AG09319 (cell line): ENCODE data around the gene LTA4H.

Source experiments
- DNase-seq: peaks from one replicate; pipeline ENCODE4 v3.0.0-alpha.2; 2010; ENCODE audit warnings: low read depth; ENCODE audit errors: extremely low read depth
- TF ChIP-seq, protein P1 (sequence below): IDR thresholded peaks from 2 replicates; pipeline ENCODE4 v1.5.1; 2011; ENCODE audit warnings: low read depth, mild to moderate bottlenecking, inconsistent platforms, low read length, moderate library complexity

LTA4H gene

GRCh38 chr12:96056646-96057455, 21.5 kb upstream of the LTA4H start:
- no peak for DNase-seq
- TF ChIP-seq, protein P1, sequence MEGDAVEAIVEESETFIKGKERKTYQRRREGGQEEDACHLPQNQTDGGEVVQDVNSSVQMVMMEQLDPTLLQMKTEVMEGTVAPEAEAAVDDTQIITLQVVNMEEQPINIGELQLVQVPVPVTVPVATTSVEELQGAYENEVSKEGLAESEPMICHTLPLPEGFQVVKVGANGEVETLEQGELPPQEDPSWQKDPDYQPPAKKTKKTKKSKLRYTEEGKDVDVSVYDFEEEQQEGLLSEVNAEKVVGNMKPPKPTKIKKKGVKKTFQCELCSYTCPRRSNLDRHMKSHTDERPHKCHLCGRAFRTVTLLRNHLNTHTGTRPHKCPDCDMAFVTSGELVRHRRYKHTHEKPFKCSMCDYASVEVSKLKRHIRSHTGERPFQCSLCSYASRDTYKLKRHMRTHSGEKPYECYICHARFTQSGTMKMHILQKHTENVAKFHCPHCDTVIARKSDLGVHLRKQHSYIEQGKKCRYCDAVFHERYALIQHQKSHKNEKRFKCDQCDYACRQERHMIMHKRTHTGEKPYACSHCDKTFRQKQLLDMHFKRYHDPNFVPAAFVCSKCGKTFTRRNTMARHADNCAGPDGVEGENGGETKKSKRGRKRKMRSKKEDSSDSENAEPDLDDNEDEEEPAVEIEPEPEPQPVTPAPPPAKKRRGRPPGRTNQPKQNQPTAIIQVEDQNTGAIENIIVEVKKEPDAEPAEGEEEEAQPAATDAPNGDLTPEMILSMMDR = no peak

GRCh38 chr12:96054244-96054610, 18.8 kb upstream of the LTA4H start:
- DNase-seq = no peak
- TF ChIP-seq, protein P1 = no peak

DNA sequence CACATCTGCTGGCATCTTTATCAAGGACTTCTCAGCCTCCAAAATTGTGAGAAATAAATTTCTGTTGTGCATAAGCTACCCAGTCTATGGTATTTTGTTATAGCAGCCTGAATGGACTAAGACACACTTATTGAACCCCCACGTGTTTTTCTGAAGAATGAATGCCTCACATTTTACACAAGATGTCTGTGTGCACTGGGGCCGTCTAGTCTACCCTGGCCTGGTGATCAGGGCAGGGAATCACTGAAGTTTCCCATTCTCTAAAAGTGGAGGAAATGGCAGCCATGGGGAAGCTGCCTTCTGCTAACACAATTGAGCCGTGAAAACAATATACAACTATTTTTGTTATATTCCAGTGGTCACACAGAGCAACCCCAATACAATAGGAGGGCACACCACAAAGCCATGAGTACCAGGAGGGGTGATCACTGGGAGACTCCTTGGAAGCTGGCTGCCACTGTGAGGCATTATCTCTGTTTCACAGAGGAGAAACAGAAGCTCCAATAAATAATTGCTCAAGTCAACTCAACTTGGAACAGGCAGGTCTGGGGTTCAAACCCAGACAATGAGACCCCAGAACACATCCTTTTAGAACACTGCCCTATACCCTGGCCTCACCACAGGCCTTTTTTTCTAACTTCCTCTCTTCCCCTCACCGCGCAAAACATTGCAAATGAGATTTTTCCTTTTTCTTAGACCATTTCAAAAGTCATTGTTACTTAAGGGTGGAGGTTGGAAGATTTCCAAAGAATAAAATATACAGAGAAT, 18.3 kb upstream of the LTA4H start:
- DNase-seq = no peak
- TF ChIP-seq, protein P1 = no peak

DNA sequence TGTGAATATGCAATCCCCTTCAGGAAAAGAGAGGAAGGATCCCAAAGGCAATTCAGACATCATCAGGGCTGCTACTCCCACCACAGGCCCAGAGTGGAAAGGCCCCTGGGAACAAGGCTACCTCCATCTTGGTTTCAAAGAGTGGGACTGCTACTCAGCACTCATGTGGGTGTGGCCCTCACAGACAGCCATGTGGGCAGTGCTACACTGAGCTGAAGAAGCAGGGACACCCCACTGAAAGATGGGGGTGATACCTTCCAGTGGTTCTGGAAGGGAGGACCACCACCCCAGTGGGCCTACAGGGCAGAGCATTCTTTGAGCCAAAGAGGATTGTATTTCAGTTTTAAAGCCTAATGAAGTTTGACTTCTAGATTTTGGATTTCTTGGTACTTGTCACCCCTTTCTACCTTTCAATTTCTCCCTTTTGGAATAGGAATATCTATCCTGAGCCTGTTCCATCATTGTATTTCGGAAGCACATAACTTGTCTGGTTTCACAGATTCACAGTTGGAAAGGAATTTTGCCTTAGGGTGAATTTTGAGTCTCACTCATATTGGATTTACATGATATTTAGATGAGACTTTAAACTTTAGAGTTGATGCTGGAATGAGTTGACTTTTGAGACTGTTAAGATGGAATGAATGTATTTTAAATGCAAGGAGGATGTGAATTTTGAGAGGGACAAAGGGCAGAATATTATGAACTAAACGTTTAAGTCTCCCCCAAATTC, 16.5 kb upstream of the LTA4H start:
- no peak for DNase-seq
- TF ChIP-seq, protein P1 = no peak

DNA sequence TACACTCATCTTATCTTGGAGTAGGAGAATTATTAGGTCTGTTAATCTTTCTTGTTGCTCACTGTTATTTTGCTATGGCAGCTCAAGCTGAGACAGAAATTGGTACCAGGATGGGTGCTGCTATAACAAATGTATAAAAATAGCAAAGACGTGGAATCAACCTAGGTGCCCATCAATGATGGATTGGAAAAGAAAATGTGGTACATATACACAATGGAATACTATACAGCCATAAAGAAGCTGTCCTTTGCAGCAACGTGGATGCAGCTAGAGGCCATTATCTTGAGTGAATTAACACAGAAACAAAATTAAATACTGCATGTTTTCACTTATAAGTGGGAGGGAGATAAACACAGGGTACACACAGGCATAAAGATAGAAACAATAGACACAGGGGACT, 14.8 kb upstream of the LTA4H start:
- TF ChIP-seq, protein P1 = no peak
- no peak for DNase-seq

GRCh38 chr12:96049101-96049500, 13.7 kb upstream of the LTA4H start:
- DNase-seq = no peak
- TF ChIP-seq, protein P1 = no peak
